Measurements from ENCODE around the gene PFKP.

- TF ChIP-seq, protein P1, sequence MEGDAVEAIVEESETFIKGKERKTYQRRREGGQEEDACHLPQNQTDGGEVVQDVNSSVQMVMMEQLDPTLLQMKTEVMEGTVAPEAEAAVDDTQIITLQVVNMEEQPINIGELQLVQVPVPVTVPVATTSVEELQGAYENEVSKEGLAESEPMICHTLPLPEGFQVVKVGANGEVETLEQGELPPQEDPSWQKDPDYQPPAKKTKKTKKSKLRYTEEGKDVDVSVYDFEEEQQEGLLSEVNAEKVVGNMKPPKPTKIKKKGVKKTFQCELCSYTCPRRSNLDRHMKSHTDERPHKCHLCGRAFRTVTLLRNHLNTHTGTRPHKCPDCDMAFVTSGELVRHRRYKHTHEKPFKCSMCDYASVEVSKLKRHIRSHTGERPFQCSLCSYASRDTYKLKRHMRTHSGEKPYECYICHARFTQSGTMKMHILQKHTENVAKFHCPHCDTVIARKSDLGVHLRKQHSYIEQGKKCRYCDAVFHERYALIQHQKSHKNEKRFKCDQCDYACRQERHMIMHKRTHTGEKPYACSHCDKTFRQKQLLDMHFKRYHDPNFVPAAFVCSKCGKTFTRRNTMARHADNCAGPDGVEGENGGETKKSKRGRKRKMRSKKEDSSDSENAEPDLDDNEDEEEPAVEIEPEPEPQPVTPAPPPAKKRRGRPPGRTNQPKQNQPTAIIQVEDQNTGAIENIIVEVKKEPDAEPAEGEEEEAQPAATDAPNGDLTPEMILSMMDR (IDR thresholded peaks at IDR 0.05), result no peak
- no peak for TF ChIP-seq EZH2 (IDR thresholded peaks at IDR 0.05)
- no peak for TF ChIP-seq EZH2phosphoT487 (IDR thresholded peaks at IDR 0.05)
Observed at GRCh38 chr10:3141351-3142005, 74.1 kb downstream of the PFKP start.

All from neural progenitor cell (in vitro differentiated cells).